ENCODE measurements around the gene DPH2.

The DPH2 gene

GRCh38 chr1:43970502-43970901, 692 bp downstream of the DPH2 start:
- DNase-seq, result no peak

GRCh38 chr1:43970911-43971310, 1.1 kb downstream of the DPH2 start:
- DNase-seq, result no peak

DNA sequence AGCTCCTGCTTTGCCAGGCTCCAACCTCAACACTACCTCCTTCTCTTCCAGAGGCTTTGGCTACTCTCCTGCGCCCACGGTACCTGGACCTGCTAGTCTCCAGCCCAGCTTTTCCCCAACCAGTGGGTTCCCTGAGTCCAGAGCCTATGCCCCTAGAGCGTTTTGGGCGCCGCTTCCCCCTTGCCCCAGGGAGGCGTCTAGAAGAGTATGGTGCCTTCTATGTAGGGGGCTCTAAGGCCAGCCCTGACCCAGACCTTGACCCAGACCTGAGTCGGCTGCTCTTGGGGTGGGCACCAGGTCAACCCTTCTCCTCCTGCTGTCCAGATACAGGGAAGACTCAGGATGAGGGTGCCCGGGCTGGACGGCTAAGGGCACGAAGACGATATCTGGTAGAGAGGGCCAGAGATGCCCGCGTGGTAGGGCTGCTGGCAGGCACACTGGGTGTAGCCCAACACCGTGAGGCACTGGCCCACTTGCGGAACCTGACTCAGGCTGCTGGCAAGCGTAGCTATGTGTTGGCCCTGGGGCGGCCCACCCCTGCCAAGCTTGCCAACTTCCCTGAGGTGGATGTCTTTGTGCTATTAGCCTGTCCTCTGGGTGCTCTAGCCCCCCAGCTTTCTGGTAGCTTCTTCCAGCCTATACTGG, 1.6 kb downstream of the DPH2 start:
- no peak for DNase-seq

DNA sequence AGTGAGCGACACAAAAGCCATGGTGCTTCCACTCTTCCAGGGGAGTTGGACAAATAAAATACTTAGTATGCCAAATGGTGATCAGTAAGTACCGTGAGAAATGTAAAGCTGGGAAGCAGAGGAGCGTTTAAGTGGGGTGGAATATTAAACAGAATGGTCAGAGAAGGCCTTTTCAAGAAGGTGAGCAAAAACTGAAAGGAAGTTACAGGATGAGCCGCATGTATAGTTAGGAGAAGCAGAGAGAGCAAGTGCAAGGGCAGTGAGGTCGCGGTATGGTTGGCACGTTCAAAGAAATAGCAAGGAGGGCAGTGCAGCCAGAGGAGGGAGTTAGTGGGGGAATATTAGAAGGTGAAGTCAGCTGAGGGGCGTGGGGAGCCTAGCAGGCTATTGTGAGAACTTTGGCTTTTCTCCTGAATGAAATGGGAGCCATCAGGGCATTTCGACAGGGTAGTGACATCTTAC, 4.2 kb downstream of the DPH2 start:
- DNase-seq, result no peak

DNA sequence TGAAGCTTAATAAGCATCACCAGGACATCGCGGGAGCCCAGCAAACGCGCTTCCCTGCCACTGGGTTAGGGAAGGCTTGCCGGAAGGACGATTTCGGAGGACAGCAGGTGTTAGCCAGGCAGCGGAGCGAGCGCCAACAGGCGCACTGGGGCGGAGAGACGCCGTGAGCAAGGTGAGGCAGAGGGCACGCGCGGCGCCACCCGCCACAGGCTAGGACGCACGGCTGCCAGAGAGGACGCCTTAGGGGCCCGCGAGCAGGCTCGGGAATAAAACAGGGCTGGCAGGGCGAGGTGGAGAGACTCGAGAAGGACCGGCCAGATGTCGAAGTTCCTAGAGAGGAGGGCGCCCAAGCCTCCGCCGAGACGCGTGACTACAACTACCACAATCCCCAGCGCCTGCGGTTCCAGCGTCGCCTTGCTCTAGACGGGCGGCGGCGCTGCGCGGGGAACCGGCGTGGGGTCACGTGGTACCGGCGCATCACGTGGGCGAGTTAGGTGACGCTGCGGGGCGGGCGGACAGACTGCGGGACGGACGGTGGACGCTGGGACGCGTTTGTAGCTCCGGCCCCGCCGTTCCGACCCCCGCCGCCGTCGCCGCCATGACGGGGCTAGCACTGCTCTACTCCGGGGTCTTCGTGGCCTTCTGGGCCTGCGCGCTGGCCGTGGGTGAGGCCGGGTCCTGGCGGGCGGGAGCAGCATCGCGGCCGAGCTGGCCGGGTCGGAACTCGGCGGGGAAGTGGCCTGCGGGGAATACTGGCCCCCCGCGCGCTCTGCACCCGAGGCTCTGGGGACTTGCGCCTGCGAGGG, 4.8 kb downstream of the DPH2 start, which contains the start of gene ATP6V0B:
Gene ATP6V0B (plus strand): TSS at position 518 of the 806 bp plus-strand sequence. CDS start 81 bp downstream, at position 599.
- DNase-seq, result peak; percentile 28

GRCh38 chr1:43975249-43975961, 5.6 kb downstream of the DPH2 start:
- DNase-seq, result no peak

GRCh38 chr1:43976045-43976444, 6.2 kb downstream of the DPH2 start:
- DNase-seq, result no peak

DNA sequence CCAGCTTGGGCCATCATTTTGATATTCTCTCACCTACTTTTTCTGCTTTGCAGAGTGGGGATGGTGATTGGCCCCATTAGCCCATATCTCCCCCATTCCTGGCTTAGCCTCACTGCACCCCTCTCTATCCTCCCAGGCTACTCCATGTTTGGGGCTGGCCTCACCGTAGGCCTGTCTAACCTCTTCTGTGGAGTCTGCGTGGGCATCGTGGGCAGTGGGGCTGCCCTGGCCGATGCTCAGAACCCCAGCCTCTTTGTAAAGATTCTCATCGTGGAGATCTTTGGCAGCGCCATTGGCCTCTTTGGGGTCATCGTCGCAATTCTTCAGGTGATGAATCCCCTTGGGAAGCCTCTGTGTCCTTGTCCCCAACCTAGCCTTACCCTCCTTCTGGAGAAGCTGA, 7.1 kb downstream of the DPH2 start:
- DNase-seq, result no peak

GRCh38 chr1:43977376-43978263, 7.8 kb downstream of the DPH2 start:
- DNase-seq, result no peak

DNA sequence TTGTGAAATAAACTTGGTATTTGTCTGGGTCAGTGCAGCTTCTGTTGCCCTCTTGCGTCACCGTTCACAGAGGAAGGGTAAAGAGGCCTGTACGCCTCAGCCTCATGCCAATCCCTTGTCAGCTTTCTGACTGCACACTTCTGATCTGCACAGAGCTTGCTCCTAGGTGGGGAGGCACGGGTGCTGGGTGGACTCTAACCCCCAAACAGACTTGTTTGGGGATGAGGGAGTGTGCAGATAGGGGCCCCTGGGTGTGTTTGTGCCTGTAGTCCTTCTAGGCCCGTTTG, 8.4 kb downstream of the DPH2 start:
- no peak for DNase-seq

DNA sequence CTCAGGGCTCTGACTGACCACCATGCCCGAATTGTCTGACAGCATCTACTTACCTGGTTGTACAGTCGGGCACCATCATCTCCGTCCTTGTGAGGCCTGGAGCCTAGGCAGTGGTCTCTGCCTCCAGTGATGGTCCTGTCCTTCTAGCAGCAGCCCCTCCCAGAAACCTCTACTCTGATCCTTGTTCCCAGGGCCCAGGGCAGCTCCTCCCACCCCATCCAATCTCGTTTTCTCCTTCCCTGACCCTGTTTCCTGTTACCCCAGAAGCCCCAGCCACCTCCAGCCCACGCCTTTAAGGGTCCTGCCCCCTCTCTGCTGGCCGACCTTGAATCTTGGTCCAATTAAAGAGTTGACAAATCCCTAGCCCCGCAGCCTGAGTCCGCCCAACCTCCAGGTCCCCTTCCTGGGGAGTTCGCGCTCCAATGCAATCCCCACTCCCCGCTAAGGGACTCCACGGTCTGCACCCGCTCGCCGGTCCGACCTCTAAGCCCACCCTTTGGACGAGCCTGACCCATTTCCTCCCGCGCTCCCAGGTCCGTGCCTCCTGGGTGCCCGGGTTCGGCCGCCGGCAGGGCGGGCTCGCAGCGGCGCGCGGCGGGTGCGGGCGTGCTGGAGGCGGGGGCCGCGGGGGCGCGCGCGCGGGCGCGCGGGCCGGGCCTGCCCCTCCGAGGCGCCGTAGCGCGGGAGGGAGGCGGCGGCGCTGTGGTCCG, 8.9 kb downstream of the DPH2 start, which contains the start of gene B4GALT2:
Gene B4GALT2 (plus strand): TSS at position 660 of the 710 bp plus-strand sequence. CDS start 1,951 bp downstream, outside the sequence.
- DNase-seq, result no peak

DNA sequence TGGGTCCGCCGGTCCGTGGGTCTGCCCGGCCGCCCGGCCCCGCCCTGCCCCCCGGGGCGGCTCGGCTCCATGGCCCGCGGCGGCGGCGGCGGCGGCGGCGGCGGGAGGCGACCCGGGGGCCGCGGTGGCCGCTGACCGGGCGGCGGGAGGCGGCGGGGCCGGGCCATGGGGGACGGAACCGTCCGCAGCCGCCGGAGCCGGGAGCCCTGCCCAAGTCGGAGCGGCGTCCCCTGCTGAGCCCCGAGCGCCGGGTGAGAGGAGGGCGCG, 9.4 kb downstream of the DPH2 start:
- no peak for DNase-seq

- no peak for DNase-seq
These were observed 9.9 kb downstream of the DPH2 start for GRCh38 chr1:43979528-43980254.

DNA sequence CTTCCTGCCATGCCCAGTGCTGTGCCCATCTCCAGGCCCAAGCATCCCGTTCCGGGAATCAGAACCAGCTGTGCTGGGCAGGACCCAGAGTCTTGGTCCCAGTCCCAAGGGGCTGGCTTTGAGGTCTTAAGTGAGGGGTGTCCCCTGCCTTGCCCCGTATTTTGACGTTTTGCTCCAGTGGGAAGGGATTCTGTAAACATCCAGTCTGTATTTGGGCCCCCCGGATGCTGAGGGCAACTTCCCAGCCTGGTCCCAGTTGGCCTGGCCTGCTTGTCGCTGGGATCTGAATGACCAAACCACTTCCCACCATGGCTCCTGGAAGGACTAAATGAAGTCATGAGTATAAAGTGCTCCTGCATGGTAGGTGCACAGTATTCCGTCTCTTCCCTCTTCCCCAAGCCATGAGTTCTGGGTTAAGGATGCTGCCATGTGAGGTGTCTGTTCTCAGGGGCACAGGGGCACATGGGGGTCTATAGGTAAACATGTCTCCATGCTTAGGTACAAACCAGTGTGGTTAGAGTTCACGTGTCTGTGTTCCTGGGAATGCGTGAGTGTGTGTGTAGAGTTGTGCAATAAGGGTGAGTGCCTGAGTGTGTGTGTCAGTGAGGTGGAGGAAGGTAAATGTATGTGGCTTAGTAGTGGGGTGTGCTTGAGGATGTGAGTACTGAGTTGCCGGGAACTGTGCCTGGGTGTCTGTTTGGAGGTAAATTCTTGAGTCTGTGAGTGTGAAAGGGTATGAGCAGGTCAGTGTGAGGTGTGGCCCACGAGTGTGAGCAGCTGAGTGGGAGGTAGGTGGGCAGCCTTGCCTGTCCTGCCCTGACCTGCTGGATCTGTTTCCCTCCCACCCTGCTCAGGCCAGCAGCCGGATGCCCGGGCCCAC, 10.7 kb downstream of the DPH2 start:
- DNase-seq, result no peak

GRCh38 chr1:43981135-43981491, 11.3 kb downstream of the DPH2 start:
- no peak for DNase-seq

DNA sequence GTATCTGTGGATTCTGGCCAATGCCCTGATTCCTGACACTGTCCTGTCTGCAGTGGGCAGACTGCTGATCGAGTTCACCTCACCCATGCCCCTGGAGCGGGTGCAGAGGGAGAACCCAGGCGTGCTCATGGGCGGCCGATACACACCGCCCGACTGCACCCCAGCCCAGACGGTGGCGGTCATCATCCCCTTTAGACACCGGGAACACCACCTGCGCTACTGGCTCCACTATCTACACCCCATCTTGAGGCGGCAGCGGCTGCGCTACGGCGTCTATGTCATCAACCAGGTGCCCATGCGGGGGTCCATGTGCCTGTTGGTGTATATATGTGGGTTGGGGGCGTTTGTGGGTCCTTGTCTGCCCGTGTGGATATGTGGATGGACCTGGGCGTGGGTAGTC, 11.8 kb downstream of the DPH2 start:
- no peak for DNase-seq

DNA sequence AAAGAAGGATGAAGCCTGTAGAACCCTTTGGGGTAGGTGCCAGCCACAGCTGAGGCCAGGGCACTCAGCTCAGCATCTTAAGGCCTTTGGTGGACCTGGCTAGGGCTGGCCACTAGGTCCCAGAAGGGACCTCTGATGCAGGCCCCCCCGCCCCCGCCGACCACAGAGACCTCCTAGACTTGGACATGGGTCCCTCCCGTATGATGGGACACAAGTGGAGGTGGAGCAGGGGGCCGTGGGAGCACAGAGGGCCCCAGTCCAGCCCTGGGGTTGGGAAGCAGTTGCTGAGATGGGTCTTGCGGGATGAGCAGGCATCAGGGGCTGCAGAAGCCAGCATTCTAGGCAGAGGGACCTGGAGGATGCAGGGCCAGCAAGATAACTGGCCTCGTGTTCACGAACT, 12.4 kb downstream of the DPH2 start:
- no peak for DNase-seq

DNA sequence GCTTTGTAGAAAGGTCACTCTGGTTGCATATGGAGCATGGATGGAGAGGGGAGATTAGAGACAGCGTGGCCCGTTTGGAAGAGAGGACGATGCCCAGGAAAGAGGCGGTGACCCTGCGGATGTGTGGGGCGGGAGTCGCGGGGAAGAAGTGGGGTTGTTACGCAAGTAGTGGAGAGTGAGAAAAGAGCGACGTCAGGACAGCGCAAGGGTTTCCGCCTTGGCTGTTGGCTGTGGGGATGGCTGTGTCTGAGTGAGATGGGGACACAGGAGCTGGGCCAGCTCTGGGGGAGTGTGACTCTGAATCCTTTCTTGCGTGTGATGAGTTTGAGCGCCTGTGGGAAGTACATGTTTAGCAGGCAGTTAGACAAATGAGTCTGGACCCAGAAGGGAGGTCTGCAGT, 13.0 kb downstream of the DPH2 start:
- DNase-seq, result no peak

DNA sequence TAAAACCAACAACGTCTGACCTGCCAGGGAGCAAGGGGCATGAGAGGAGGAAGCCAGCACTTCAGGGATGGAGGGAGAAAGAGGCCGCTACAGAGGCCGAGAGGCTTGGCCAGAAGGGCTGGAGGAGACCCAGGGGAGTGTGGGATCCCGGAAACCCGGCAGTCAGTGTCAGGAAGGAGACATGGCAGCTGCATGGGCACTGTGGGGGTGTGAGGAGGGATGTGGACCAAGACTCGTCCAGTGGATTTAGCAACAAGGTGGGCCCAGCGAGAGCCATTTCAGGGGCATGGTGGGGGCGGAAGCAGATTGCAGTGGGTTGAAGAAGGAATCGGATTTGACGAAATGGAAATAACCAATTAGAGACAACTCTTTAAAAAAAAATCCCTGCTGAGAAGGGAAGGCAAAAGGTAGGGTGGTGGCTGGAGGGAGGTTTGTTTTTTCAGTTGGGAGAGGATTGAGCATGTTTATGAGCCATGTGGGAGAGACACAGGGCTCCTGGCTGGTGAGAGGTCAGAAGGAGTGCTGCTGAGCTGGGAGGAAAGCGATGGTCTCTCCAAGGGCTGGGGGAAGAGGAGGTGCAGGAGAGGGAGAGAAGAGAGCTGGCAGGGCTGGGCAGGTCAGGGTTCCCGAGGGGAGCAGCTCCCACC, 13.6 kb downstream of the DPH2 start:
- no peak for DNase-seq

DNA sequence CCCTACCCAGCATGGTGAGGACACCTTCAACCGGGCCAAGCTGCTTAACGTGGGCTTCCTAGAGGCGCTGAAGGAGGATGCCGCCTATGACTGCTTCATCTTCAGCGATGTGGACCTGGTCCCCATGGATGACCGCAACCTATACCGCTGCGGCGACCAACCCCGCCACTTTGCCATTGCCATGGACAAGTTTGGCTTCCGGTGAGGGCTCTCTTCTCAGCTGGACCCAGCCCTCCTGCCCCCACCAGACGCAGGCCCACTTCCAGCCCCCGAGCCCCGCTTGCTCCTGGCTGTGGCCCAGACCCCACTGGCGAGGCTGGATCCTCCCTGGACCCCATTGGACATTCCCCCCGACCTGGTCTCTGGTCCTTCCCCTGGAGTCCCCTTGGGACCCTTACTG, 15.0 kb downstream of the DPH2 start:
- no peak for DNase-seq
